ENCODE measurements around the gene ACAD9.

ACAD9 gene

DNA sequence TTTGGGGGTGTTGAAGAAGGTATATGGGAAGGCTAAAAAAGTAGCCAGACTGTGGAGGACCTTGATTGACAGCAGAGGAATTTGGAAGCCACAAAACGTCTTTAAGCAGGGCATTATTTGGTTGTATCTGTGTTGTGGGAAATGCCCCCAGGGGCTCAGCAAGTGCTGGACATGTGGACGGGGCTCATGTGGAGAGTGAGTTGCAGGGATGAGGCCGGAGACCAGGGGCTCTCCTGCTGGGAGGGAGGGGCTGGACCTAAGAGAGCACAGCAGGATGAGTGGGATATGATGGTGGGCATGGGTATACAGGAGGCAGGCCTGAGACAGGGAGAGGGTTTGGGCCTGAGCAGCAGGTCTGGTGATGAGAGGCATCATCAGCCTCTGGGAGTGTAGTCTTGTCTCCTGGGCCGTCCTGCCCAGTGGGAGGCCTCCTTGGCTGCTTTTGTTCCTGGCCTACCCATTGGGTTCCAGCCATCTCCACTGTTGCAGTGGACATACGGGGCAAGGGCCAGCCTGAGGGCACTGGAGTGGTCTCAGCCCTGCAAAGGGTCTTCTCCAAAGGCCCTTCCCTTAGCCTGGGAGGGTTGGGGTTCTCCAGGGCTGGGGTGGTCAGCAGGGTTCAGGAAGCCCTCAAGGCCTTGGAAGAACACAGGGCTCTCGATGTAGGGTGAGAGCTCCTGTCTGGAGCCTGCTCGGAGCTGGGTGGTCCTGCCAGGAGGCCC is 27.5 kb downstream of the ACAD9 start:
- 0 out of 2 replicates have a peak, but pooled peaks cover 4% of the 10 kb centered on the region for H3K36me3 ChIP-seq (ENCODE audit: low read length)

DNA sequence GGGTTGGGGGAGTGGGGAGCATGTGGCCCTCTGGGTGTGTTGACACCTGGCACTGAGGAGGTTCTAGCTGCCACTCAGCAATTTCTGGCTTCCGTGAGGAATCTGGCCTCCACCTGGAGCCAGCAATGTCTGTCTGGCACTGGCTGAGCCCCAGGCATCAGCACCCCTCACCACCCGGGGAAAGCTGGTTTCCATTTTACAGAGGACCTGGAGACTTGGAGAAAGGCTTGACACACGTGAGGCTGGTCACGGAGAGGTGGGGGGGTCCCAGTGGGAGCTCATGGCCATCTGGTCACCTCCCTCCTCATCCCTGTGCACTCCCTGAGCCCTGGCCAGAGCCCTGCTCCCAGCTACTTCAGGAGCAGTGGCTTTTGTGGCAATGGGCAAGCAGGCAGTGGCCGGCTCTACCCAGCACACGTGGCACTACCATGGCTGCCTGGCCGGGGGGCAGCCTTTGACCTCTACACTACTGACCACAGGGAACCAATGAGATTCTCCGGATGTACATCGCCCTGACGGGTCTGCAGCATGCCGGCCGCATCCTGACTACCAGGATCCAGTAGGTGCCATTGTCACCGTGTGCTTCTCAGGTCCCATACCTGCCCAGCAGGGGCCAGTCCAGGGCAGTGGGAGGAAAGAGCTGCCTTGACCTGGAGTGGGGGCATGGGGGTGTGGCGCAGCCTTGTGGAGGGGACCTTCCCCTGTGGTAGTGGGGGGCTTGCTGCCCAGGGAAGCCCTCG is 28.5 kb downstream of the ACAD9 start:
- Histone ChIP-seq H3K27me3 (ENCODE audit: low read length) (no peaks in the 10 kb centered on the region), H3K36me3 (ENCODE audit: low read length) (0 out of 2 replicates have a peak, but pooled peaks cover 4% of the 10 kb centered on the region), H3K9me2 (replicated peaks; ENCODE audit: insufficient read depth, low read length) (no peaks in the 10 kb centered on the region), H3K4me3 (ENCODE audit: insufficient read depth, low read length, poor library complexity, severe bottlenecking) (no peak overlapping the region), H3K9ac (ENCODE audit: low read length) (no peak overlapping the region), H3K79me2 (ENCODE audit: insufficient read depth, low read length) (no peaks in the 10 kb centered on the region), H4K20me1 (ENCODE audit: low read depth, low read length) (no peaks in the 10 kb centered on the region), H2AFZ (ENCODE audit: low read depth, low read length, severe bottlenecking) (no peak overlapping the region), H3F3A (ENCODE audit: insufficient read depth) (no peaks in the 10 kb centered on the region), H3K4me2 (ENCODE audit: low read depth, low read length, poor library complexity, severe bottlenecking) (no peak overlapping the region), H3K27ac (ENCODE audit: low read depth, low read length) (no peak overlapping the region), H3K9me3 (ENCODE audit: insufficient read depth, low read length) (no peaks in the 10 kb centered on the region)
- TF ChIP-seq EZH2phosphoT487 (conservative IDR thresholded peaks at IDR 0.05; ENCODE audit: low read length): no peak

More for the DNA sequence above, 27.5 kb downstream of the ACAD9 start:
- H3K4me2 ChIP-seq (ENCODE audit: low read depth, low read length, poor library complexity, severe bottlenecking): no peak overlapping the region
- H3K9ac ChIP-seq (ENCODE audit: low read length): no peak overlapping the region
- no peaks in the 10 kb centered on the region for H3K27me3 ChIP-seq (ENCODE audit: low read length)
- H3K27ac ChIP-seq (ENCODE audit: low read depth, low read length): no peak overlapping the region
- H3F3A ChIP-seq (ENCODE audit: insufficient read depth): no peaks in the 10 kb centered on the region
- H3K4me3 ChIP-seq (ENCODE audit: insufficient read depth, low read length, poor library complexity, severe bottlenecking): no peak overlapping the region
- H3K9me3 ChIP-seq (ENCODE audit: insufficient read depth, low read length): no peaks in the 10 kb centered on the region
- H4K20me1 ChIP-seq (ENCODE audit: low read depth, low read length): no peaks in the 10 kb centered on the region
- no peaks in the 10 kb centered on the region for H3K9me2 ChIP-seq (replicated peaks; ENCODE audit: insufficient read depth, low read length)
- no peak overlapping the region for H2AFZ ChIP-seq (ENCODE audit: low read depth, low read length, severe bottlenecking)
- TF ChIP-seq EZH2phosphoT487 (conservative IDR thresholded peaks at IDR 0.05; ENCODE audit: low read length): no peak
- TF ChIP-seq, protein P1, sequence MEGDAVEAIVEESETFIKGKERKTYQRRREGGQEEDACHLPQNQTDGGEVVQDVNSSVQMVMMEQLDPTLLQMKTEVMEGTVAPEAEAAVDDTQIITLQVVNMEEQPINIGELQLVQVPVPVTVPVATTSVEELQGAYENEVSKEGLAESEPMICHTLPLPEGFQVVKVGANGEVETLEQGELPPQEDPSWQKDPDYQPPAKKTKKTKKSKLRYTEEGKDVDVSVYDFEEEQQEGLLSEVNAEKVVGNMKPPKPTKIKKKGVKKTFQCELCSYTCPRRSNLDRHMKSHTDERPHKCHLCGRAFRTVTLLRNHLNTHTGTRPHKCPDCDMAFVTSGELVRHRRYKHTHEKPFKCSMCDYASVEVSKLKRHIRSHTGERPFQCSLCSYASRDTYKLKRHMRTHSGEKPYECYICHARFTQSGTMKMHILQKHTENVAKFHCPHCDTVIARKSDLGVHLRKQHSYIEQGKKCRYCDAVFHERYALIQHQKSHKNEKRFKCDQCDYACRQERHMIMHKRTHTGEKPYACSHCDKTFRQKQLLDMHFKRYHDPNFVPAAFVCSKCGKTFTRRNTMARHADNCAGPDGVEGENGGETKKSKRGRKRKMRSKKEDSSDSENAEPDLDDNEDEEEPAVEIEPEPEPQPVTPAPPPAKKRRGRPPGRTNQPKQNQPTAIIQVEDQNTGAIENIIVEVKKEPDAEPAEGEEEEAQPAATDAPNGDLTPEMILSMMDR (IDR thresholded peaks at IDR 0.05; ENCODE audit: insufficient read depth, low read length, poor library complexity, severe bottlenecking): no peak
- H3K79me2 ChIP-seq (ENCODE audit: insufficient read depth, low read length): no peaks in the 10 kb centered on the region

DNA sequence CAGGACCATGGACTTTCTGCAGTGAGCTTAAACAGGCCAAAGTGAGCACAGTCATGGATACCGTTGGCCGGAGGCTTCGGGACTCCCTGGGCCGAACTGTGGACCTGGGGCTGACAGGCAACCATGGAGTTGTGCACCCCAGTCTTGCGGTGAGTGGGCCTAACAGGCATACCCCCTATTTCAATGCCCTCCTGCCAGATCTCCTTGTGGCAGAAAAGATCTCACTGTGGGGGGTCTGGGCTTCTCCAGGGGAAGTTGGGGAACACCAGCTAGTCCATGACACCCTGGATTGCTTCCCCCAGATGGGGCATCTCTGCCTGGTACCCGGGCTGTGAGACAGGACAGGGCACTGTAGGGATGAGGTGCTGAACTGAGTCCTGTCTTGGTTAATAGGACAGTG is 29.5 kb downstream of the ACAD9 start:
- Histone ChIP-seq H3K9me3 (ENCODE audit: insufficient read depth, low read length) (no peaks in the 10 kb centered on the region), H3K36me3 (ENCODE audit: low read length) (0 out of 2 replicates have a peak, but pooled peaks cover 4% of the 10 kb centered on the region), H3K4me3 (ENCODE audit: insufficient read depth, low read length, poor library complexity, severe bottlenecking) (no peak overlapping the region), H3K9ac (ENCODE audit: low read length) (no peak overlapping the region), H3K4me2 (ENCODE audit: low read depth, low read length, poor library complexity, severe bottlenecking) (no peak overlapping the region), H4K20me1 (ENCODE audit: low read depth, low read length) (no peaks in the 10 kb centered on the region), H3K27me3 (ENCODE audit: low read length) (no peaks in the 10 kb centered on the region), H2AFZ (ENCODE audit: low read depth, low read length, severe bottlenecking) (no peak overlapping the region), H3K79me2 (ENCODE audit: insufficient read depth, low read length) (no peaks in the 10 kb centered on the region), H3F3A (ENCODE audit: insufficient read depth) (no peaks in the 10 kb centered on the region), H3K9me2 (replicated peaks; ENCODE audit: insufficient read depth, low read length) (no peaks in the 10 kb centered on the region), H3K27ac (ENCODE audit: low read depth, low read length) (no peak overlapping the region)
- no peak for TF ChIP-seq EZH2phosphoT487 (conservative IDR thresholded peaks at IDR 0.05; ENCODE audit: low read length)
- TF ChIP-seq, protein P1 (IDR thresholded peaks at IDR 0.05; ENCODE audit: insufficient read depth, low read length, poor library complexity, severe bottlenecking): no peak

DNA sequence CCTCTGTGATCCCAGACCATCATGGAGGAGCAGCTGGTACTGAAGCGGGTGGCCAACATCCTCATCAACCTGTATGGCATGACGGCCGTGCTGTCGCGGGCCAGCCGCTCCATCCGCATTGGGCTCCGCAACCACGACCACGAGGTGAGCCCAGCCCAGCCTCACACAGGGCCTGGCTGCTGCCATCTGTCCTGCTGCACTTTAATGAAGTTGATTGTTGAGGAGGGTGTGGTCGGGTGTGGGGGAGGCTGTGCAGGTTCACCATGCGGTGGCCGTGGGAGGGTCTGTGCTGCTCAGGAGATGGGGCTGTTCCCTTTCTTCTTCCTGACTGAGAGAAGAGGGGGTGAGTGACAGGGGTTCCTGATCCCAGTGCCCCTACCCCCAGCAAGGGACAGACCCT is 30.6 kb downstream of the ACAD9 start:
- no peaks in the 10 kb centered on the region for H3K36me3 ChIP-seq (ENCODE audit: low read length)
- no peaks in the 10 kb centered on the region for H4K20me1 ChIP-seq (ENCODE audit: low read depth, low read length)

More for the DNA sequence above, 30.6 kb downstream of the ACAD9 start:
- Histone ChIP-seq H3K27me3 (ENCODE audit: low read length) (no peaks in the 10 kb centered on the region), H3K9me2 (replicated peaks; ENCODE audit: insufficient read depth, low read length) (no peaks in the 10 kb centered on the region), H3K9me3 (ENCODE audit: insufficient read depth, low read length) (no peaks in the 10 kb centered on the region), H3F3A (ENCODE audit: insufficient read depth) (no peaks in the 10 kb centered on the region), H3K4me3 (ENCODE audit: insufficient read depth, low read length, poor library complexity, severe bottlenecking) (no peak overlapping the region), H3K4me2 (ENCODE audit: low read depth, low read length, poor library complexity, severe bottlenecking) (no peak overlapping the region), H3K27ac (ENCODE audit: low read depth, low read length) (no peak overlapping the region), H3K9ac (ENCODE audit: low read length) (no peak overlapping the region), H2AFZ (ENCODE audit: low read depth, low read length, severe bottlenecking) (no peak overlapping the region), H3K79me2 (ENCODE audit: insufficient read depth, low read length) (no peaks in the 10 kb centered on the region)
- TF ChIP-seq, protein P1 (IDR thresholded peaks at IDR 0.05; ENCODE audit: insufficient read depth, low read length, poor library complexity, severe bottlenecking): no peak
- no peak for TF ChIP-seq EZH2phosphoT487 (conservative IDR thresholded peaks at IDR 0.05; ENCODE audit: low read length)
